Thoracic aorta (tissue), 2 donors: ENCODE data around the gene ACTRT2. TPM values are rescaled to one million over a fixed set of nuclear protein-coding genes. Genes with fewer than 3 reads are reported as not detected.

Experiments
- ATAC-seq: fragments of 150-250 bp; one replicate; pipeline ENCODE4 v1.8.0; 2017; ENCODE audit warnings: low read depth; ENCODE audit not compliant: insufficient number of reproducible peaks, low FRiP score
- DNase-seq: peaks from one replicate; pipeline ENCODE4 v3.0.0-alpha.2; 2020; ENCODE audit warnings: low spot score
- H3K27ac ChIP-seq, 2 donors: fragments of 200-600 bp; sonication (generic); 1 replicate in 1 of 2; 2 replicates in 1 of 2; pipeline ENCODE4 v1.5.1; 2016; ENCODE audit warnings: mild to moderate bottlenecking in 2 of 2, moderate library complexity in 2 of 2
- H3K27me3 ChIP-seq: fragments of 200-600 bp; sonication (generic); replicated peaks from 2 replicates; pipeline ENCODE4 v1.6.0; 2016; ENCODE audit warnings: mild to moderate bottlenecking; ENCODE audit not compliant: insufficient read depth
- H3K36me3 ChIP-seq: fragments of 200-600 bp; sonication (generic); one replicate; pipeline ENCODE4 v1.5.1; 2016
- H3K4me1 ChIP-seq, 2 donors: fragments of 200-600 bp; sonication (generic); 1 replicate in 1 of 2; 2 replicates in 1 of 2; pipeline versions ENCODE4 v1.5.1 to v1.6.0; 2016; ENCODE audit warnings: low read depth in 2 of 2, mild to moderate bottlenecking in 1 of 2; ENCODE audit not compliant: control insufficient read depth in 1 of 2
- H3K4me3 ChIP-seq: fragments of 200-600 bp; sonication (generic); 2 replicates; pipeline ENCODE4 v1.5.1; 2016; ENCODE audit warnings: mild to moderate bottlenecking
- H3K9me3 ChIP-seq: fragments of 200-600 bp; sonication (generic); 2 replicates; pipeline ENCODE4 v1.5.1; 2016
- CTCF ChIP-seq: fragments of 200-600 bp; sonication (generic); IDR thresholded peaks from one replicate; pipeline ENCODE4 v1.5.1; 2019; ENCODE audit warnings: antibody characterized with exemption
- total RNA-seq, 2 donors: library from RNA; depleted of rRNA; stranded (reverse); fragments of >200 nt; gene quantifications; one replicate each; pipeline versions ENCODE4 v1.1.0 to v1.2.3, GENCODE V29; 2016

The ACTRT2 gene
- total RNA-seq, 2 donors from 2014 or later, result not detected

- H3K4me3 ChIP-seq, result no peak overlapping the region
- TF ChIP-seq CTCF, result no peak
- no peak for DNase-seq
- no peaks in the 10 kb centered on the region for H3K27me3 ChIP-seq
- no peaks in the 10 kb centered on the region for H3K9me3 ChIP-seq
- peaks cover 3 to 17% of the 10 kb centered on the region in 2 donors for H3K4me1 ChIP-seq
- ATAC-seq, result no peak
- no peak overlapping the region for H3K27ac ChIP-seq
- H3K36me3 ChIP-seq, result no peaks in the 10 kb centered on the region
These were observed 6.0 kb upstream of the ACTRT2 start for GRCh38 chr1:3015269-3015635.

GRCh38 chr1:3015744-3016143 lies 5.5 kb upstream of the ACTRT2 start:
- DNase-seq (no peak), ATAC-seq (no peak)
- no peaks in the 10 kb centered on the region for H3K9me3 ChIP-seq
- peaks cover 3 to 17% of the 10 kb centered on the region in 2 donors for H3K4me1 ChIP-seq
- H3K27me3 ChIP-seq, result no peaks in the 10 kb centered on the region
- no peak overlapping the region for H3K27ac ChIP-seq
- no peaks in the 10 kb centered on the region for H3K36me3 ChIP-seq
- H3K4me3 ChIP-seq, result no peak overlapping the region
- no peak for TF ChIP-seq CTCF

GRCh38 chr1:3016641-3017439 lies 4.4 kb upstream of the ACTRT2 start:
- Histone ChIP-seq H3K27me3 (no peaks in the 10 kb centered on the region), H3K27ac (no peak overlapping the region), H3K9me3 (no peaks in the 10 kb centered on the region), H3K36me3 (no peaks in the 10 kb centered on the region), H3K4me3 (no peak overlapping the region), H3K4me1 (peaks cover 3 to 13% of the 10 kb centered on the region in 2 donors)
- DNase-seq (no peak), ATAC-seq (no peak)
- TF ChIP-seq CTCF, result no peak

GRCh38 chr1:3017440-3018050 lies 3.7 kb upstream of the ACTRT2 start:
- H3K9me3 ChIP-seq, result no peaks in the 10 kb centered on the region
- ATAC-seq, result no peak
- no peaks in the 10 kb centered on the region for H3K27me3 ChIP-seq
- DNase-seq, result no peak
- no peak overlapping the region for H3K4me3 ChIP-seq
- TF ChIP-seq CTCF, result no peak
- no peak overlapping the region for H3K27ac ChIP-seq
- no peaks in the 10 kb centered on the region for H3K36me3 ChIP-seq
- peaks cover 3 to 7% of the 10 kb centered on the region in 2 donors for H3K4me1 ChIP-seq

GRCh38 chr1:3018051-3018471 lies 3.2 kb upstream of the ACTRT2 start:
- ATAC-seq (no peak), DNase-seq (no peak)
- TF ChIP-seq CTCF, result no peak
- Histone ChIP-seq H3K4me1 (peaks cover 0 to 2% of the 10 kb centered on the region in 2 donors), H3K27ac (no peak overlapping the region), H3K9me3 (no peaks in the 10 kb centered on the region), H3K36me3 (no peaks in the 10 kb centered on the region), H3K27me3 (no peaks in the 10 kb centered on the region), H3K4me3 (no peak overlapping the region)
